ENCODE data around the gene AADACL3. TPM values are rescaled to one million over a fixed set of nuclear protein-coding genes. Genes with fewer than 3 reads are reported as not detected.

Gene AADACL3
- total and polyA plus RNA-seq, 9 of the 15 experiments (the other 6 are each of a cell fraction or from before 2014, with no cell fraction given) = not detected

DNA sequence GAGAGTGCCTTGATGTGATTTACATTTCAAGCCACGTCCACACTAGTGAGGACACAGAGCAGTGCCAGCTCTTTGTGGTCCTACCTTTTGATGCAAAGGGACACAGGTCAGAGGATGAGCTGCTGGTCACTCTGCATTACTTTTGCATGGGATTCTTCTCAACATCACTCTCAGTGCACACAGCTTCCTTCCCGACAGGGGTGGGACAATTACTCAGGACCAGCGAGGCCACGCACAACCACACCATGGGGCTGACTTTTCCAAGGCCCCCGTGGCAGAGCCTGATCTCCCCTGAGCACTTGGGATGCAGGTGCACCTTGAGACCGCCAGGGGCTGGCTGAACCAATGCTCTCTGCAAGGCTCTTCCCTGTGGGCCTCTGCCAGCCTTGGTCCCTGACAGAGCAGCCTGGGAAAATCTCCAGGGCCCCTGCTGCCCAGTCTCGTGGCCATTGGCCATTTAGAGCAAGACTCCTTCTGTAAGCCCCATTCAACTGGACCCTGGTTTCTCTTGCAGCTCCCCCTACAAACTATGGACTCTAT is 44.4 kb downstream of the AADACL3 start:
- no TSS peak for BruUV-seq (replicated peaks)
- H2AFZ ChIP-seq (ENCODE audit: low read depth, low read length) = no peak overlapping the region
- TF ChIP-seq TEAD4 (IDR thresholded peaks at IDR 0.05; ENCODE audit: low read length) (no peak), TEAD4 (CRISPR knock-in tag; IDR thresholded peaks at IDR 0.05; ENCODE audit: borderline replicate concordance) (no peak), CTCF (IDR thresholded peaks at IDR 0.05 in 2 of 3, conservative IDR thresholded peaks at IDR 0.05 in 1 of 3; ENCODE audit: insufficient read depth in 2 of 3, low read depth in 1 of 3, low read length in 3 of 3) (peak; percentile 45 to 63 (median 51)), ZSCAN32 (CRISPR knock-in tag; IDR thresholded peaks at IDR 0.05) (no peak), ZFP36 (IDR thresholded peaks at IDR 0.05; ENCODE audit: low read depth, low read length, partially characterized antibody) (no peak), C11orf30 (IDR thresholded peaks at IDR 0.05; ENCODE audit: low read depth) (no peak), ZNF324 (CRISPR knock-in tag; IDR thresholded peaks at IDR 0.05) (no peak), LARP7 (IDR thresholded peaks at IDR 0.05) (no peak), SMARCC2 (IDR thresholded peaks at IDR 0.05; ENCODE audit: low read depth) (no peak), MCM2 (IDR thresholded peaks at IDR 0.05; ENCODE audit: low read depth) (no peak), BCOR (IDR thresholded peaks at IDR 0.05) (no peak), ZBTB34 (CRISPR knock-in tag; IDR thresholded peaks at IDR 0.05) (no peak)
- TF ChIP-seq, protein P1, sequence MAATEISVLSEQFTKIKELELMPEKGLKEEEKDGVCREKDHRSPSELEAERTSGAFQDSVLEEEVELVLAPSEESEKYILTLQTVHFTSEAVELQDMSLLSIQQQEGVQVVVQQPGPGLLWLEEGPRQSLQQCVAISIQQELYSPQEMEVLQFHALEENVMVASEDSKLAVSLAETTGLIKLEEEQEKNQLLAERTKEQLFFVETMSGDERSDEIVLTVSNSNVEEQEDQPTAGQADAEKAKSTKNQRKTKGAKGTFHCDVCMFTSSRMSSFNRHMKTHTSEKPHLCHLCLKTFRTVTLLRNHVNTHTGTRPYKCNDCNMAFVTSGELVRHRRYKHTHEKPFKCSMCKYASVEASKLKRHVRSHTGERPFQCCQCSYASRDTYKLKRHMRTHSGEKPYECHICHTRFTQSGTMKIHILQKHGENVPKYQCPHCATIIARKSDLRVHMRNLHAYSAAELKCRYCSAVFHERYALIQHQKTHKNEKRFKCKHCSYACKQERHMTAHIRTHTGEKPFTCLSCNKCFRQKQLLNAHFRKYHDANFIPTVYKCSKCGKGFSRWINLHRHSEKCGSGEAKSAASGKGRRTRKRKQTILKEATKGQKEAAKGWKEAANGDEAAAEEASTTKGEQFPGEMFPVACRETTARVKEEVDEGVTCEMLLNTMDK (IDR thresholded peaks at IDR 0.05; ENCODE audit: borderline replicate concordance, insufficient read depth, low read depth, low read length, poor library complexity, severe bottlenecking) = peak; percentile 35
- TF ChIP-seq, protein P2, sequence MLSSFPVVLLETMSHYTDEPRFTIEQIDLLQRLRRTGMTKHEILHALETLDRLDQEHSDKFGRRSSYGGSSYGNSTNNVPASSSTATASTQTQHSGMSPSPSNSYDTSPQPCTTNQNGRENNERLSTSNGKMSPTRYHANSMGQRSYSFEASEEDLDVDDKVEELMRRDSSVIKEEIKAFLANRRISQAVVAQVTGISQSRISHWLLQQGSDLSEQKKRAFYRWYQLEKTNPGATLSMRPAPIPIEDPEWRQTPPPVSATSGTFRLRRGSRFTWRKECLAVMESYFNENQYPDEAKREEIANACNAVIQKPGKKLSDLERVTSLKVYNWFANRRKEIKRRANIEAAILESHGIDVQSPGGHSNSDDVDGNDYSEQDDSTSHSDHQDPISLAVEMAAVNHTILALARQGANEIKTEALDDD (IDR thresholded peaks at IDR 0.05) = no peak
- TF ChIP-seq, protein P3, sequence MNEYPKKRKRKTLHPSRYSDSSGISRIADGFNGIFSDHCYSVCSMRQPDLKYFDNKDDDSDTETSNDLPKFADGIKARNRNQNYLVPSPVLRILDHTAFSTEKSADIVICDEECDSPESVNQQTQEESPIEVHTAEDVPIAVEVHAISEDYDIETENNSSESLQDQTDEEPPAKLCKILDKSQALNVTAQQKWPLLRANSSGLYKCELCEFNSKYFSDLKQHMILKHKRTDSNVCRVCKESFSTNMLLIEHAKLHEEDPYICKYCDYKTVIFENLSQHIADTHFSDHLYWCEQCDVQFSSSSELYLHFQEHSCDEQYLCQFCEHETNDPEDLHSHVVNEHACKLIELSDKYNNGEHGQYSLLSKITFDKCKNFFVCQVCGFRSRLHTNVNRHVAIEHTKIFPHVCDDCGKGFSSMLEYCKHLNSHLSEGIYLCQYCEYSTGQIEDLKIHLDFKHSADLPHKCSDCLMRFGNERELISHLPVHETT (CRISPR knock-in tag; conservative IDR thresholded peaks at IDR 0.05 in 1 of 2, IDR thresholded peaks at IDR 0.05 in 1 of 2) = no peak

More for the DNA sequence above, 44.4 kb downstream of the AADACL3 start:
- FAIRE-seq (no peak), ATAC-seq (peak; percentile 93), DNase-seq (ENCODE audit: extremely low read depth in 1 of 4, low spot score in 3 of 4) (peak; percentile 30 to 59 (median 56))
- H3K9ac ChIP-seq (ENCODE audit: insufficient read depth in 1 of 2, low read depth in 2 of 2, low read length in 2 of 2) = no peak overlapping the region
- 2% methylated on average over 7 of the region's 7 CpGs for WGBS (ENCODE audit: insufficient coverage, low coverage, missing lambda C conversion rate)
- in situ Hi-C loops (cut with MboI) (no loop called here), intact Hi-C loops (cut with micrococcal nuclease) (no loop called here)
- no peak overlapping the region for H3K4me2 ChIP-seq (ENCODE audit: insufficient read depth, low read length)
- CTCF ChIA-PET (ENCODE audit: low intra/inter-chr PET ratio) = no interaction called here
- no peaks in the 10 kb centered on the region; a peak in 1 of 5 replicates for H3K4me1 ChIP-seq (replicated peaks in 1 of 2; ENCODE audit: control insufficient read depth in 2 of 2, insufficient read depth in 2 of 2, low read length in 2 of 2)
- H3K27me3 ChIP-seq (ENCODE audit: control insufficient read depth in 2 of 2, insufficient read depth in 2 of 2, low read length in 2 of 2) = peaks cover 10 to 52% of the 10 kb centered on the region in 2 experiments; a peak in 4 of 5 replicates
- H3K27ac ChIP-seq (ENCODE audit: extremely low read depth, low read depth, low read length) = no peak overlapping the region
- no peak overlapping the region for H3K4me3 ChIP-seq
- POLR2A ChIA-PET = no interaction called here
- H4K20me1 ChIP-seq (replicated peaks; ENCODE audit: control insufficient read depth, insufficient read depth, low read length) = no peaks in the 10 kb centered on the region
- no peaks in the 10 kb centered on the region for H3K9me3 ChIP-seq (replicated peaks; ENCODE audit: control insufficient read depth, insufficient read depth, low read depth, low read length)
- no peaks in the 10 kb centered on the region for H3K36me3 ChIP-seq (ENCODE audit: control insufficient read depth, insufficient read depth, low read length)
- no peaks in the 10 kb centered on the region for H3K9me1 ChIP-seq (ENCODE audit: control insufficient read depth, insufficient read depth, low read length)
- no peaks in the 10 kb centered on the region for H3K79me2 ChIP-seq (ENCODE audit: control insufficient read depth, insufficient read depth, low read length)
